ENCODE measurements around the gene F7. TPM values are rescaled to one million over a fixed set of nuclear protein-coding genes. Genes with fewer than 3 reads are reported as not detected.

F7 gene
- total RNA-seq, 1 donor, result not detected

DNA sequence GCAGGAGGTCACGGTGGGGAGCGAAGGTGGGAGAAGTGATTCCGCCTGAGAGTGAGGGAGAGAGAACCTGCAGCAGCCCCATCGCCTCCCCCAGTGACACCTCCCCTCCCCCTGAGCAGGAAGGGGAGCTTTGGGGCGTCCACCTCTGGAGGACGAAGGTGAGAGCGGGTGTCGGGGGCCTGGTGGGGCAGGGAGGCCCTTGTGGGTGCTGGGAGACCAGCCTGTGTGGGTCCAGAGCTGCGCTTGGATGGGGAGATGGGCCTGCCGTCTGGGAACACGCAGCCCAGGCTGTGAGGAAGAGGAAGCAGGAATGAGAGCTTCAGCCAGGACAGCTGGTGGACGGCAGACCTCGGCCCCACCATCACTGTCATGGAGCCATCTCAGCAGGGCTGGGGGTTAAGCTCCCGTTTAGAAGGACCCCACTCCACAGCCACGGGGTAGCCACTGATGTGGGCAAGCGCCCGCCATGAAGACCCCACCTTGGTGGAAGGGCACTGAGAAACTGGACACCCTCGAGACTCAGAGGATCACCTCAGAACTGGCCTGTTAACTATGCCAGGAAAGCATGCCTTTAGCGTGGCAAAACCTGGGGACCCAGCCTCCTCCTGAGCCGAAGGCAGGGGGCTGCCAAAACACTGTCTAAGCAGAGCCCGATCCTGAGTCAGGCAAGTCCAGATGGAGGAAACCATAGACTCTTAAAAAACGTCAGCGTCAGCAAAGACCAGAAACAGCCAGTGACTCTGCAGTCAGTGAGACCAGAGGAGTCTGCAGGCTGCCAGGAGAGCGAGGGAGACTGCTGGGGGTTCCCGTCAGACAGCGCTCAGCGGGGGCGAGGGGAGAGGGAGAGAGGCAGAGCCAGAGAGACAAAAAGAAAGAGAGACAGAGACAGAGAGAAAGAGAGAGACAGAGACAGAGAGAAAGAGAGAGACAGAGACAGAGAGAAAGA is 46.4 kb downstream of the F7 start:
- TF ChIP-seq, protein P1, sequence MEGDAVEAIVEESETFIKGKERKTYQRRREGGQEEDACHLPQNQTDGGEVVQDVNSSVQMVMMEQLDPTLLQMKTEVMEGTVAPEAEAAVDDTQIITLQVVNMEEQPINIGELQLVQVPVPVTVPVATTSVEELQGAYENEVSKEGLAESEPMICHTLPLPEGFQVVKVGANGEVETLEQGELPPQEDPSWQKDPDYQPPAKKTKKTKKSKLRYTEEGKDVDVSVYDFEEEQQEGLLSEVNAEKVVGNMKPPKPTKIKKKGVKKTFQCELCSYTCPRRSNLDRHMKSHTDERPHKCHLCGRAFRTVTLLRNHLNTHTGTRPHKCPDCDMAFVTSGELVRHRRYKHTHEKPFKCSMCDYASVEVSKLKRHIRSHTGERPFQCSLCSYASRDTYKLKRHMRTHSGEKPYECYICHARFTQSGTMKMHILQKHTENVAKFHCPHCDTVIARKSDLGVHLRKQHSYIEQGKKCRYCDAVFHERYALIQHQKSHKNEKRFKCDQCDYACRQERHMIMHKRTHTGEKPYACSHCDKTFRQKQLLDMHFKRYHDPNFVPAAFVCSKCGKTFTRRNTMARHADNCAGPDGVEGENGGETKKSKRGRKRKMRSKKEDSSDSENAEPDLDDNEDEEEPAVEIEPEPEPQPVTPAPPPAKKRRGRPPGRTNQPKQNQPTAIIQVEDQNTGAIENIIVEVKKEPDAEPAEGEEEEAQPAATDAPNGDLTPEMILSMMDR (IDR thresholded peaks at IDR 0.05; ENCODE audit: insufficient read depth, low read depth, low read length), result no peak
- H3K4me3 ChIP-seq (ENCODE audit: low read depth, low read length), result no peak overlapping the region
- peak; percentile 60 for DNase-seq (ENCODE audit: low read depth)

DNA sequence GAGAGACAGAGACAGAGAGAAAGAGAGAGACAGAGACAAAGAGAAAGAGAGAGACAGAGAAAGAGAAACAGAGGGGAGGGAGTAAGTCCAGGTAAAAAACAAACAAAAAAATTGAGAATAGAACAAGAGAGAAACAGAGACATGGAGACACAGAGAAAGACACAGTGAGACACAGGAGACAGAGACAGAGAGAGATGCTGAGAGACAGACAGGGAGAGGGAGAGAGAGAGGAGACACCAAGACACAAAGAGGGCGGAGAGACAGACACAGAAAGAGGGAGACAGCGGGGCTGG is 47.0 kb downstream of the F7 start:
- no peak for DNase-seq (ENCODE audit: low read depth)
- TF ChIP-seq, protein P1 (IDR thresholded peaks at IDR 0.05; ENCODE audit: insufficient read depth, low read depth, low read length), result no peak
- peak overlapping the region; percentile 21 for H3K4me3 ChIP-seq (ENCODE audit: low read depth, low read length)

DNA sequence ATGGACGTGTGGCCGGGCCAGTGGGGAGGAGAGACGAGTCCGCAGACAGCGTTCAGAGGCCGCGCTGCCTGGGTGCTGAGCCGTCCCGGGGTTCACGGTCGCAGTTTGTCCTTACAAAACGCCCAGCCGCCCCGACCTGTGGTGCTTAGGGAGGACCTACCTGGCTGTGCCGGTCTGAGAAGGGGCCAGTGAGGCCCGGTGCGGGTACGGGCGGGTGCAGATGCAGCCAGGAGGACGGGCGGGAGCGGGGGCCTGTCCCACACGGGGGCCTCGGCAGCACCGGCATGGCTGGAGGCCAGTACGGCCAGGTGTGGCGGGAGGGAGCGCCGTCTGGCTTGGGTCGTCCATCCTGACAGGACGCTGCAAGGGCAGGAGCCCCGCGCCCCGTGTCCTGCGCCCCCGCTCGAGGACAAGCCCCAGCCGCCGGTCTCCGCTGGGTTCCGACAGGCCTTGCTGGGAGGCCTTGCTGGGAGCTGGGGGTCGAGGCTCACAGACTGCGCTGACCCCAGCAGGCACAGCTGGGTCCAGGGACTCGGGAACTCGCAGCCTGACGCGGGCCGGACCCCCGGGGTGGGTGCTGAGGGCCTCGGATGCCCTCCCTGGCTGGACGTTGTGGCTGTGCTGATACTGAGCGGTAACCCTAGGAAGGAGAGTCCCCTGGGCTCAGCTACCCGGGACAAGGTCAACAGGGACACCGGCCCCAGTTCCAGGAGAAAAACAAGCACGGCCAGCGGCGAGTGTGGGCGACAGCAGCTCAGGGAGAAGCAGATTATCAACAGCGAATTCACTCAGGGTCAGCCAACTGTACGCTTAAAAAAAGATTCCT is 47.6 kb downstream of the F7 start:
- TF ChIP-seq, protein P1 (IDR thresholded peaks at IDR 0.05; ENCODE audit: insufficient read depth, low read depth, low read length), result no peak
- DNase-seq (ENCODE audit: low read depth), result peak; percentile 22
- H3K4me3 ChIP-seq (ENCODE audit: low read depth, low read length), result peak overlapping the region; percentile 49

DNA sequence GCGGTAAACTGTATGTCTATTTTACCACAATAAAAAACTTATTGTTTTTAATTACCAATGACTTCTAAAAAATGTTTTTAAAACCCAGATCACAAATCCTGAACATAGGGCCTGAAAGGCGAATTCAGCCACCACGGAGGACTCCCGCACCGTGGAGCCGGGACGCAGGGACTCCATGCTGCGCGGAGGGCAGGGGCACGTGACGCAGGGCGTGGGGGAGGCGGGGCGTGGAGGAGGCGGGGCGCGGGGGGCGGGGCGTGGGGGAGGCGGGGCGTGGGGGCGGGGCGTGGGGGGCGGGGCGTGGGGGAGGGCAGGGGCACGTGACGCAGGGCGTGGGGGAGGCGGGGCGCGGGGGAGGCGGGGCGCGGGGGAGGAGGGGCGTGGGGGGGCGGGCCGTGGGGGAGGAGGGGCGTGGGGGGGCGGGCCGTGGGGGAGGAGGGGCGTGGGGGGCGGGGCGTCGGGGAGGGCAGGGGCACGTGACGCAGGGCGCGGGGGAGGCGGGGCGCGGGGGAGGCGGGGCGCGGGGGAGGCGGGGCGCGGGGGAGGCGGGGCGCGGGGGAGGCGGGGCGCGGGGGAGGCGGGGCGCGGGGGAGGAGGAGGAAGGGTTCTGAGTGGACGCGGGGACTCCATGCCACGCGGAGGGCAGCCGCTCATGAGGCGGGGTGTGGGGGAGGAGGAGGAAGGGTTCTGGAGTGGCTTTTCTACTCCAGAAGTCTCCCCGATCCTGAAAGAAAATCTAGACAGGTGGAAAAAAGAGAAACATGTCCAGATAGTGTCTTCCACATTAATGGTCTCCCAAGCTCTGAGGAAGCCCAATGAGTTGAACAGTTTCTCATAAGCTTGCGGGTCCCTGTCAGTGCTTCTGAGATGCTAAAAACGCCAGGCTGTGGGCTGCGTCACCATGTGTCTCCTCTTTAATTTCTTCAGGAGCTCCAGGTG is 48.5 kb downstream of the F7 start:
- peak overlapping the region; percentile 49 for H3K4me3 ChIP-seq (ENCODE audit: low read depth, low read length)
- TF ChIP-seq, protein P1 (IDR thresholded peaks at IDR 0.05; ENCODE audit: insufficient read depth, low read depth, low read length), result no peak
- peak; percentile 62 for DNase-seq (ENCODE audit: low read depth)

DNA sequence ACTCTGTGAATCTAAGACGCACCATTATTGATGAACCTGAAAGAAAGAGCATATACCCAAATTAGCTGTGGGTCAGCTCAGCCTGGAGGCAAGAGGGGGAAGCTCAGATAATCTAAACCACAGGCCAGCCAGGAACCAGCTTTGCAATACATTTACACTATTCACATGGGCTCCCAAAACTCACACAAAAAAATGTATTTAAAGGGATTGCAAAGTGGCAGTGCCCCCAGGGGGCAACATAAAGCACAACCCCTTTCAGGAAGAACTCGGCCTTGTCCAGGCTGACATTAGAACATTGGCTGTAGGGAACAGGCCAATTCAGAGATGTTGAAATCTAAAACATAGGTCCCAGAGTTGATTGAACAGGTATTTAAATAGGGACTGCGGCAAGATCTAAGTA is 49.6 kb downstream of the F7 start:
- TF ChIP-seq, protein P1 (IDR thresholded peaks at IDR 0.05; ENCODE audit: insufficient read depth, low read depth, low read length), result no peak
- no peak for DNase-seq (ENCODE audit: low read depth)
- no peak overlapping the region for H3K4me3 ChIP-seq (ENCODE audit: low read depth, low read length)

DNA sequence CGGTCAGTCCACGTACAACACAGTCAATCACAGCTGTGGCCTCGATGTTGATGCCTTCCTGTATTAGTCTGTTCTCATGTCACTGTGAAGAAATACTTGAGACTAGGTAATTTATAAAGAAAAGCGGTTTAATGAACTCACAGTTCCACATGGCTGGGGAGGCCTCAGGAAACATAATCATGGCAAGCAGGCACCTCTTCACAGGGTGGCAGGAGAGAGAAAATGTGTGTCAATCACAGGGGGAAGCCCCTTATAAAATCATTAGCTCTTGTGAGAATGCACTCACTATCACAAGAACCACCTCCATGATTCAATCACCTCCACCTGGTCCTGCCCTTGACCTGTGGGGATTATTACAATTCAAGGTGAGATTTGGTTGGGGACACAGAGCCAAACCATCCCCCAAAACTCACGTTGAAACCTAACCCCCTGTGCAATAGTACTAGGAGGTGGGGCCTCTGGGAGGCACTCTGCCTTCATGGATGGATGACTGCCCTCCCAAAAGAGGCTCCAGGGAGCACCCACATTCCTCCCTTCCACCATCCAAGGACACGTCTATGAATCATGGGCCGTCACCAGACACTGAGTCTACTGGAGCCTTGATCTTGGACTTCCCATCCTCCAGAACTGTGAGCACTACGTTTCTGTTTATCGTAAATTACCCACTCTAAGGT is 50.5 kb downstream of the F7 start:
- no peak for DNase-seq (ENCODE audit: low read depth)
- no peak overlapping the region for H3K4me3 ChIP-seq (ENCODE audit: low read depth, low read length)
- TF ChIP-seq, protein P1 (IDR thresholded peaks at IDR 0.05; ENCODE audit: insufficient read depth, low read depth, low read length), result no peak
